ENCODE data around the gene ZNF521. TPM values are rescaled to one million over a fixed set of nuclear protein-coding genes. Genes with fewer than 3 reads are reported as not detected.

Gene ZNF521
- polyA plus RNA-seq, 1 experiment = 25.9 TPM

GRCh38 chr18:25187521-25188192, 164.3 kb downstream of the ZNF521 start:
- Histone ChIP-seq H3K4me3 (ENCODE audit: low read depth, low read length) (no peak overlapping the region), H3K27me3 (ENCODE audit: control insufficient read depth, insufficient read depth, low read length) (no peaks in the 10 kb centered on the region), H3K9me3 (ENCODE audit: control insufficient read depth, insufficient read depth, low read length) (no peaks in the 10 kb centered on the region), H3K27ac (ENCODE audit: low read depth, low read length) (no peak overlapping the region)
- ChIA-PET POLR2A (no interaction called here), CTCF (no interaction called here)
- DNase-seq (ENCODE audit: low read depth, low spot score) = no peak
- TF ChIP-seq CTCF (IDR thresholded peaks at IDR 0.05; ENCODE audit: low read depth, low read length) = no peak

- Histone ChIP-seq H3K27me3 (ENCODE audit: control insufficient read depth, insufficient read depth, low read length) (no peaks in the 10 kb centered on the region), H3K9me3 (ENCODE audit: control insufficient read depth, insufficient read depth, low read length) (no peaks in the 10 kb centered on the region), H3K4me3 (ENCODE audit: low read depth, low read length) (no peak overlapping the region), H3K27ac (ENCODE audit: low read depth, low read length) (no peak overlapping the region)
- CTCF ChIA-PET = no interaction called here
- DNase-seq (ENCODE audit: low read depth, low spot score) = no peak
- no peak for TF ChIP-seq CTCF (IDR thresholded peaks at IDR 0.05; ENCODE audit: low read depth, low read length)
- POLR2A ChIA-PET = no interaction called here
Observed at GRCh38 chr18:25186871-25187270, 165.1 kb downstream of the ZNF521 start.

GRCh38 chr18:25181993-25182392, 170.0 kb downstream of the ZNF521 start:
- CTCF ChIA-PET = no interaction called here

GRCh38 chr18:25181581-25181980, 170.4 kb downstream of the ZNF521 start:
- no peak for TF ChIP-seq CTCF (IDR thresholded peaks at IDR 0.05; ENCODE audit: low read depth, low read length)
- POLR2A ChIA-PET = no interaction called here

More at GRCh38 chr18:25181993-25182392, 170.0 kb downstream of the ZNF521 start:
- no peak for TF ChIP-seq CTCF (IDR thresholded peaks at IDR 0.05; ENCODE audit: low read depth, low read length)
- no peak for DNase-seq (ENCODE audit: low read depth, low spot score)
- POLR2A ChIA-PET = no interaction called here
- Histone ChIP-seq H3K27ac (ENCODE audit: low read depth, low read length) (no peak overlapping the region), H3K9me3 (ENCODE audit: control insufficient read depth, insufficient read depth, low read length) (no peaks in the 10 kb centered on the region), H3K4me3 (ENCODE audit: low read depth, low read length) (no peak overlapping the region), H3K27me3 (ENCODE audit: control insufficient read depth, insufficient read depth, low read length) (no peaks in the 10 kb centered on the region)

GRCh38 chr18:25180973-25181548, 170.9 kb downstream of the ZNF521 start:
- no peak for TF ChIP-seq CTCF (IDR thresholded peaks at IDR 0.05; ENCODE audit: low read depth, low read length)
- no peak overlapping the region for H3K4me3 ChIP-seq (ENCODE audit: low read depth, low read length)
- CTCF ChIA-PET = interaction anchor here (0.5 kb wide), 1 partner anchor 81 kb away, joined by 3 read pairs; no protein-coding TSS in a partner anchor
- no peak overlapping the region for H3K27ac ChIP-seq (ENCODE audit: low read depth, low read length)
- DNase-seq (ENCODE audit: low read depth, low spot score) = no peak
- no peaks in the 10 kb centered on the region for H3K27me3 ChIP-seq (ENCODE audit: control insufficient read depth, insufficient read depth, low read length)
- POLR2A ChIA-PET = no interaction called here
- no peaks in the 10 kb centered on the region for H3K9me3 ChIP-seq (ENCODE audit: control insufficient read depth, insufficient read depth, low read length)

More at GRCh38 chr18:25181581-25181980, 170.4 kb downstream of the ZNF521 start:
- CTCF ChIA-PET = no interaction called here
- Histone ChIP-seq H3K9me3 (ENCODE audit: control insufficient read depth, insufficient read depth, low read length) (no peaks in the 10 kb centered on the region), H3K27ac (ENCODE audit: low read depth, low read length) (no peak overlapping the region), H3K4me3 (ENCODE audit: low read depth, low read length) (no peak overlapping the region), H3K27me3 (ENCODE audit: control insufficient read depth, insufficient read depth, low read length) (no peaks in the 10 kb centered on the region)
- no peak for DNase-seq (ENCODE audit: low read depth, low spot score)

Data from AG04450 (cell line).